Adipocyte (in vitro differentiated cells): ENCODE data around the gene SMAD5.

Experiments
- DNase-seq: peaks from one replicate; pipeline ENCODE4 v3.0.0-alpha.2; 2015; ENCODE audit warnings: low read depth
- H3K27me3 ChIP-seq: replicated peaks from 2 replicates; pipeline ENCODE4 v1.7.0; 2013; ENCODE audit warnings: mild to moderate bottlenecking, low read length, moderate library complexity; ENCODE audit not compliant: control insufficient read depth, insufficient read depth
- H3K36me3 ChIP-seq: 2 replicates; pipeline ENCODE4 v1.7.0; 2013; ENCODE audit warnings: low read length, mild to moderate bottlenecking, moderate library complexity; ENCODE audit not compliant: control insufficient read depth, insufficient read depth, severe bottlenecking
- H3K4me1 ChIP-seq: 2 replicates; pipeline ENCODE4 v1.7.0; 2013; ENCODE audit warnings: mild to moderate bottlenecking, low read length, moderate library complexity; ENCODE audit not compliant: control insufficient read depth, insufficient read depth
- H3K4me3 ChIP-seq: 2 replicates; pipeline ENCODE4 v1.7.0; 2013; ENCODE audit warnings: mild to moderate bottlenecking, low read length, moderate library complexity
- H3K9ac ChIP-seq: 2 replicates; pipeline ENCODE4 v1.7.0; 2013; ENCODE audit warnings: mild to moderate bottlenecking, low read length, moderate library complexity
- H3K9me3 ChIP-seq: 2 replicates; pipeline ENCODE4 v1.7.0; 2013; ENCODE audit warnings: mild to moderate bottlenecking, low read length, moderate library complexity; ENCODE audit not compliant: control insufficient read depth

The SMAD5 gene

GRCh38 chr5:136162008-136162407, 29.4 kb downstream of the SMAD5 start:
- Histone ChIP-seq H3K4me1 (peaks cover 20% of the 10 kb centered on the region), H3K27me3 (no peaks in the 10 kb centered on the region), H3K9me3 (no peaks in the 10 kb centered on the region), H3K4me3 (no peak overlapping the region), H3K36me3 (peaks cover 36% of the 10 kb centered on the region), H3K9ac (no peak overlapping the region)
- DNase-seq: no peak

DNA sequence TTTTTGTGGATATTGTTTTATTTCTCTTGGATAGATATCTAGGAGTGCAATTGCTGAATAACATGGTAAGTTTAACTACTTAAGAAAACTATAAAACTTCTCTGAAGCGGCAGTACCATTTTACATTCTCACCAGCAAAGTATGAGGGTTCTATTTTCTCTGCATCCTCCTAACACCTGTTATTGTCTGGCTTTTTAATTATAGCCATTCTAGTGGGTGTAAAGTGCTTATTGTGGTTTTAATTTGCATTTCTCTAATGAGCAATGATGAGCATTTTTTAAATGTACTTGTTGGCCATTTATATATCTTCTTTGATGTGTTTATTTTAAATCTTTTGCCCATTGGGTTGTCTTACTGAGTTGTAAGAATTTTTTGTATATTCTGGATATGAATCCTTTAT, 31.6 kb downstream of the SMAD5 start:
- no peaks in the 10 kb centered on the region for H3K27me3 ChIP-seq
- peaks cover 38% of the 10 kb centered on the region for H3K36me3 ChIP-seq
- no peak for DNase-seq
- H3K4me3 ChIP-seq: no peak overlapping the region
- H3K9ac ChIP-seq: no peak overlapping the region
- H3K4me1 ChIP-seq: peaks cover 16% of the 10 kb centered on the region
- no peaks in the 10 kb centered on the region for H3K9me3 ChIP-seq

DNA sequence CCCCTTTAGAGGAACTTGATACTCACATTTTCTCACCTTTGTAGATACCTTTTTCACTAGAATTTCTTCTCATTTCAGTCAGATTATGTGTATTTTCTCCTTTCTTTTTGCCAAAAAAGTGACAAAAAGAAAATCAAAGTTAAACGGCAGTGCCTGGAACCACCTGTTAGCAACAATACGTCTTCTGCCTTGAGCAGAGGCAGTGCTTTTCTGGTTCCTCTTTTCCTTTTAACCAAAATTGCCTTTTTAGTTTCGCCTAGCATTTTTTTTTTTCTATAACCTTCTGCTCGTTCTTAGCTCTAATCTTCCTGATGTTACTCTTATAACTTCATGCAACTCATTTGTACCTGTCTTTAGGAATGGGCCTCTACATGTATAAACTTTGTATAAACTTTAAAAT, 34.3 kb downstream of the SMAD5 start:
- Histone ChIP-seq H3K4me1 (peaks cover 8% of the 10 kb centered on the region), H3K9ac (no peak overlapping the region), H3K27me3 (no peaks in the 10 kb centered on the region), H3K4me3 (no peak overlapping the region), H3K36me3 (peaks cover 37% of the 10 kb centered on the region), H3K9me3 (no peaks in the 10 kb centered on the region)
- no peak for DNase-seq

DNA sequence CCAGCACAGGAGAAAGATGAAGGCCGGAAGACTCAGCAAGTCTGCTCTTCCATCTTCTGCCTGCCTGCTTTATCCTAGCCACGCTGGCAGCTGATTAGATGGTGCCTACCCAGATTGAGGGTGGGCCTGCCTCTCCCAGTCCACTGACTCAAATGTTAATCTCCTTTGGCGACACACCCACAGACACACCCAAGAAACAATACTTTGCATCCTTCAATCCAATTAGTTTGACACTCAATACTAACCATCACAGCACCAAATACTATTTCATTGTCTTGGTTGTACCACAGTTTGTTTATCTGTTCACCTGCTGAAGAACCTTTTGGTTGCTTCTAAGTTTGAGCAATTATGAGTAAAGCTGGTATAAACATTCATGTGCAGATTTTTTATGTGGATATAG, 36.6 kb downstream of the SMAD5 start:
- Histone ChIP-seq H3K36me3 (peaks cover 42% of the 10 kb centered on the region), H3K9ac (no peak overlapping the region), H3K9me3 (no peaks in the 10 kb centered on the region), H3K27me3 (no peaks in the 10 kb centered on the region), H3K4me3 (no peak overlapping the region), H3K4me1 (no peaks in the 10 kb centered on the region)
- no peak for DNase-seq

GRCh38 chr5:136174021-136174659, 41.5 kb downstream of the SMAD5 start:
- peak; percentile 66 for DNase-seq

GRCh38 chr5:136182618-136183017, 50.0 kb downstream of the SMAD5 start:
- Histone ChIP-seq H3K4me1 (peaks cover 6% of the 10 kb centered on the region), H3K9ac (no peak overlapping the region), H3K9me3 (no peaks in the 10 kb centered on the region), H3K27me3 (no peaks in the 10 kb centered on the region), H3K4me3 (no peak overlapping the region), H3K36me3 (peaks cover 39% of the 10 kb centered on the region)
- no peak for DNase-seq

More at GRCh38 chr5:136174021-136174659, 41.5 kb downstream of the SMAD5 start:
- peaks cover 65% of the 10 kb centered on the region for H3K36me3 ChIP-seq
- no peaks in the 10 kb centered on the region for H3K27me3 ChIP-seq
- H3K4me3 ChIP-seq: no peak overlapping the region
- no peaks in the 10 kb centered on the region for H3K4me1 ChIP-seq
- H3K9me3 ChIP-seq: no peaks in the 10 kb centered on the region
- no peak overlapping the region for H3K9ac ChIP-seq

DNA sequence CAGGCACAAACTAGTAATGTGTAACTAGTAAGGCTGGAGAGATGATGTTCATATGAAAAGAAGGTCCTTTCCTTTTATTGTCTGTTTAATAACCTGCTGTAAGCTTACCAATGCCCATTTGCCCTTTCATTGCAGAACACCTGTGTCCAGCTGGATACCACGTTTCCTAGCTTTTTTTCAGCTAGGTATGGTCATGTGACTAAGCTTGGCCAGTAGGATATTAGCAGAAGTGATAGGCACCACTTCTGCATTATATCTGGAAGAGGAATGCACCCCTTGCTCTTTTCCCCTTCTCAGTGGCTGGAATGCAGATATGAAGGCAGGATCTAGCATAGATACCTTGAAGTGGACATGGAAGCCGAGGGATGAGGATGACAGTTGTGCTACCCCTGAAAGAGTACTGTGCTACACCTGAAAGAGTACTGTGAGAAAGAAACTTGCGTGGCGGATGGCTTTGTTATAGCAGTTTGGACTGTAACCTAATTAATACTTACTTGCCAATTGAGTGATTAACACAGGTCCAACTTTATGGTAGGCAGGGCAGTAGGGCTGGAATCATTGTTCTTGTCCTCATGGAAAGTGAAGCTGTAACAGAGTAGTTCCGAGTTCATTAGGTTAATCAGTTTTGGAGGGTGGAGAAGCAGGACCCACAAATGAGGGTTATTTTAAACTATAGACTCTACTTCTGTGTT, 53.5 kb downstream of the SMAD5 start:
- H3K27me3 ChIP-seq: peaks cover 6% of the 10 kb centered on the region
- H3K9me3 ChIP-seq: no peaks in the 10 kb centered on the region
- peaks cover 6% of the 10 kb centered on the region for H3K4me1 ChIP-seq
- no peak overlapping the region for H3K9ac ChIP-seq
- DNase-seq: no peak
- no peak overlapping the region for H3K4me3 ChIP-seq
- H3K36me3 ChIP-seq: peaks cover 40% of the 10 kb centered on the region

- H3K36me3 ChIP-seq: peaks cover 38% of the 10 kb centered on the region
Measured at GRCh38 chr5:136186796-136187195, 54.2 kb downstream of the SMAD5 start.

GRCh38 chr5:136188859-136189258, 56.2 kb downstream of the SMAD5 start:
- peaks cover 11% of the 10 kb centered on the region for H3K27me3 ChIP-seq
- H3K9me3 ChIP-seq: no peaks in the 10 kb centered on the region
- H3K4me1 ChIP-seq: peaks cover 15% of the 10 kb centered on the region
- no peak overlapping the region for H3K9ac ChIP-seq
- H3K4me3 ChIP-seq: no peak overlapping the region
- H3K36me3 ChIP-seq: peaks cover 35% of the 10 kb centered on the region
- DNase-seq: no peak

More at GRCh38 chr5:136186796-136187195, 54.2 kb downstream of the SMAD5 start:
- peaks cover 11% of the 10 kb centered on the region for H3K4me1 ChIP-seq
- no peak overlapping the region for H3K4me3 ChIP-seq
- no peaks in the 10 kb centered on the region for H3K9me3 ChIP-seq
- peaks cover 7% of the 10 kb centered on the region for H3K27me3 ChIP-seq
- DNase-seq: no peak
- H3K9ac ChIP-seq: no peak overlapping the region

DNA sequence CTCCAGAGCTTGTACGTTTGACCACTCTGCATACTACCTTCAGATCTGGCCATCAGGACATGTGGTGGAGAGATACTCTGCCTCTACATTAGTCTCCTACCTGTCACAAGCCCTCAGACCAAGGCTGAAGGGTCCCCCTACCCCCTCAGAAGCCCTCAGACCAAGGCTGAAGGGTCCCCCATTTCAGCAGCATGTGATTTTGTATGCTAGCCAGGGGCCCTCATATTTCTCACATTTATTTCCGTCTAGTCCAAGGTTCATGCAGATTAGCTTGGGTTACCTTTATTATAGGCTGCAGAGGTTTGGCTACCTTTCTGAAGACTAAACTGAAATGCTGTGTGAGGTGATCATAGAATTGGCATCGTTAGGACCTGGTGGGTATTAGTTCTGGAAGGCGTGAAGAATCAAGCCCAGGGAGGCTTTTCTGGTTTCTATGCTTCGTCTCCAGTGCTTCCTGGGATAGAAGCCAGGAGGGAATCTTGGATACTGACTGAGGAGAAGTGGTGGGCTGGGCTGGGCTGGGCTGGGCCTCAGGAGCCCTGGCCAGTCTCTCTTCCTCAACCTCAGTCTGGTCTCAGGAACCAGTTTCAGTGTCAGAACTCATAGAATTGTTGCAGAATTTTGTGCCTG, 57.6 kb downstream of the SMAD5 start:
- H3K4me1 ChIP-seq: peaks cover 15% of the 10 kb centered on the region
- DNase-seq: no peak
- H3K9ac ChIP-seq: no peak overlapping the region
- H3K27me3 ChIP-seq: peaks cover 19% of the 10 kb centered on the region
- H3K36me3 ChIP-seq: peaks cover 35% of the 10 kb centered on the region
- H3K4me3 ChIP-seq: no peak overlapping the region
- no peaks in the 10 kb centered on the region for H3K9me3 ChIP-seq

GRCh38 chr5:136190904-136191303, 58.3 kb downstream of the SMAD5 start:
- Histone ChIP-seq H3K9me3 (no peaks in the 10 kb centered on the region), H3K4me3 (no peak overlapping the region), H3K9ac (no peak overlapping the region), H3K27me3 (peaks cover 19% of the 10 kb centered on the region), H3K36me3 (peaks cover 35% of the 10 kb centered on the region), H3K4me1 (peaks cover 15% of the 10 kb centered on the region)
- no peak for DNase-seq
